ENCODE results near the gene SOX13. TPM values are rescaled to one million over a fixed set of nuclear protein-coding genes. Genes with fewer than 3 reads are reported as not detected.
A peak's percentile ranks its signal among the peaks of the same experiment; 100 is the strongest.

Gene SOX13
- total RNA-seq, 6 experiments from 2014 or later = 9.9 to 13.5 (median 11.1) TPM

DNA sequence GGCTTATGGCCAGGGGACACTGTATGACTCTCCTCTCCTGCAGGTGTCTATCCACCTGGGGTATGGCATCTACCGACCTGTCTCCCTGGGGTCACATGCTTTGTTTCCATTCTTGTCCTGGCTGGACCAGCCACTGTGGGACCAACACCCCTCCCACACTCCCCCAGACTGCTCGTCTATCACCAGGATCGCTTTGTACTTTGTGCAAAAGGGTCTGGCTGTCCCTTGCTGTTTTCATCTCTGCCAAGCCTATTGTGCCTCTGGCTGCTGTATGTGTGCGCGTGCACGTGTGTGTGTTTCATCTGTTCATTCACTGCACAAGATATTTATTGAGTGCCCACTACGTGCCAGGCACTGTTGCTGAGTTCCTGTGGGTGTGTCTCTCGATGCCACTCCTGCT, 53.5 kb downstream of the SOX13 start:
- Mint-ChIP-seq H3K9me3 (no peaks in the 10 kb centered on the region), H3K27ac (no peak overlapping the region), H3K36me3 (ENCODE audit: low read depth) (peaks cover 5% of the 10 kb centered on the region), H3K27me3 (ENCODE audit: insufficient read depth) (peaks cover 2% of the 10 kb centered on the region; the same call in 1 of the 2 replicates), H3K4me1 (ENCODE audit: low read depth) (peaks cover 40% of the 10 kb centered on the region), H3K4me3 (no peak overlapping the region)
- TF ChIP-seq, protein P1, sequence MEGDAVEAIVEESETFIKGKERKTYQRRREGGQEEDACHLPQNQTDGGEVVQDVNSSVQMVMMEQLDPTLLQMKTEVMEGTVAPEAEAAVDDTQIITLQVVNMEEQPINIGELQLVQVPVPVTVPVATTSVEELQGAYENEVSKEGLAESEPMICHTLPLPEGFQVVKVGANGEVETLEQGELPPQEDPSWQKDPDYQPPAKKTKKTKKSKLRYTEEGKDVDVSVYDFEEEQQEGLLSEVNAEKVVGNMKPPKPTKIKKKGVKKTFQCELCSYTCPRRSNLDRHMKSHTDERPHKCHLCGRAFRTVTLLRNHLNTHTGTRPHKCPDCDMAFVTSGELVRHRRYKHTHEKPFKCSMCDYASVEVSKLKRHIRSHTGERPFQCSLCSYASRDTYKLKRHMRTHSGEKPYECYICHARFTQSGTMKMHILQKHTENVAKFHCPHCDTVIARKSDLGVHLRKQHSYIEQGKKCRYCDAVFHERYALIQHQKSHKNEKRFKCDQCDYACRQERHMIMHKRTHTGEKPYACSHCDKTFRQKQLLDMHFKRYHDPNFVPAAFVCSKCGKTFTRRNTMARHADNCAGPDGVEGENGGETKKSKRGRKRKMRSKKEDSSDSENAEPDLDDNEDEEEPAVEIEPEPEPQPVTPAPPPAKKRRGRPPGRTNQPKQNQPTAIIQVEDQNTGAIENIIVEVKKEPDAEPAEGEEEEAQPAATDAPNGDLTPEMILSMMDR (IDR thresholded peaks at IDR 0.05) = no peak
- no peak for DNase-seq

DNA sequence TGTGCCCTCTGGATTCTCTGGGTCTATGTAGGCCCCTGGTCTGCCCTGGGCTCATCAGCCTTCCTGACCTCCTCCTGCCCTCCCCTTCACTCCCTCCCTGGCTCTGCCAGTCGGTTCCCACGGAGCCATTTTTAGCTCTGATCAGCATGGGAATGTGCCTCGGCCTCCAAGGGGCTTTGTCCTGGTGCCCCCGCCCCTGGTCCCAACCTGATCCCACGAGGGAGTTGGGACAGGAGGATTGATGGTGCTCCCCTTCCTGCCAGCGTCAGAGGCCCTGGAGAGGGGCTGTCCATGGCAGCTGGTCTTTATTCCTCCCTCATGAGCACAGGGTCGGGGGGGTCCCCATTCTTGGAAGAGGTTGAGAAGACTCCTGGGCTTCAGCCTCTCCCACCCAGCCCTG, 54.0 kb downstream of the SOX13 start:
- no peak overlapping the region for H3K27ac Mint-ChIP-seq
- H3K36me3 Mint-ChIP-seq (ENCODE audit: low read depth) = peaks cover 5% of the 10 kb centered on the region
- DNase-seq = no peak
- H3K4me3 Mint-ChIP-seq = no peak overlapping the region
- peaks cover 2% of the 10 kb centered on the region; the same call in 1 of the 2 replicates for H3K27me3 Mint-ChIP-seq (ENCODE audit: insufficient read depth)
- H3K9me3 Mint-ChIP-seq = no peaks in the 10 kb centered on the region
- peaks cover 45% of the 10 kb centered on the region for H3K4me1 Mint-ChIP-seq (ENCODE audit: low read depth)
- TF ChIP-seq, protein P1 (IDR thresholded peaks at IDR 0.05) = no peak

DNA sequence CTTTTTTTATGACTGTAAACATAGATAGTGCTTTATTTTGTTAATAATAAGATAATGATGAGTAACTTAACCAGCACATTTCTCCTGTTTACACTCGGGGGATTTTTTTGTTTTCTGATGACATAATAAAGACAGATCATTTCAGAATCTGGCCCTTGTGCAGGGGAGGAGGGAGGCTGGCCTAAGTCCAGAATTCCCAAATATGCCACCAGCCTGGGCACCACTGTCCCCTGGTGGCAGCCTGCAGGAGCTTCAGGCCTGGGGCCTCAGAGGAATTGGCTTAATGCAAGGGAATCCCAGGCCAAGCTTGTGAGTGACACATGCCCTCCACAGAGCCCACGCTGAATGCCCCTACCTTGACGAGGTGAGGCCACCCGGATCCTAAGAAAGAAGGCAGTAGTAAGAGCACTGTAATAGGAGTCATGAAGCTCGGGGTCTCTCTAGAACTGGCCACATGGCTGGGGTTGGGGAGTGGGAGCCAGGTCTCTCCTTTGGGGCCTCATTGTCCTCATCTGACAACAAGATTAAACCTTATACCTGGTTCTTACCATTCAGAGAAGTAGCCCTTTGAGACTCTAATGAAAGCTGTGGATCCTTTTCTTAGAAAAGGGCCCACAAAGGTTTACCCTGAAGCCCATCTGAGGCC, 54.8 kb downstream of the SOX13 start:
- no peaks in the 10 kb centered on the region for H3K9me3 Mint-ChIP-seq
- peaks cover 5% of the 10 kb centered on the region for H3K36me3 Mint-ChIP-seq (ENCODE audit: low read depth)
- H3K4me3 Mint-ChIP-seq = no peak overlapping the region
- peaks cover 48% of the 10 kb centered on the region for H3K4me1 Mint-ChIP-seq (ENCODE audit: low read depth)
- peak; percentile 80 for DNase-seq
- TF ChIP-seq, protein P1 (IDR thresholded peaks at IDR 0.05) = peak; percentile 97
- peak overlapping the region; percentile 45 for H3K27ac Mint-ChIP-seq
- H3K27me3 Mint-ChIP-seq (ENCODE audit: insufficient read depth) = peaks cover 2% of the 10 kb centered on the region; the same call in 1 of the 2 replicates

DNA sequence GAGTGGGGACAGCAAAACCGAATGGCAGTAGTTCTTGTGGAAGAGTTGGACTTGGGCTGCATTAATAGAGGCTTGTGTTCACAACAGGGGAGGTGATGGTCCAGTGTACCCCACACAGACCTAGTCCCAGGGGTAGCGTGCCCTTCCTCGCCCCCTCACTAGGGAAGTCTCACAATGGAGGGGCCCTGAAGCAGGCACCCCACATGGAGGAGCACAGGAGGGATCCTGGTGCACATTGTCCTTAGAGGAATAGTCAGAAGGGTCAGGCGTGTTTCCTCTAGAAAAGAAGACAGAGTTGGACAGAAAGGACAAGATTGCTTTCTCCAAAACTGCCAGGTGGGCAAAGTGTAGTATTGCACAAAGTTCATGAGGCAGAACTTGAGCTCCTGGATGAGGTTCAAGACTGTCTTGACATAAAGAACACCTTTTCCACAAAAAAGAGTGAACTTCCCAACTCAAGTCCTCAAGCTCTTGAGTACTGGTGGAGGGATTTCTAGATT, 55.6 kb downstream of the SOX13 start:
- TF ChIP-seq, protein P1 (IDR thresholded peaks at IDR 0.05) = no peak
- Mint-ChIP-seq H3K36me3 (ENCODE audit: low read depth) (no peaks in the 10 kb centered on the region; the same call in 1 of the 2 replicates), H3K9me3 (no peaks in the 10 kb centered on the region), H3K27ac (peak overlapping the region; percentile 73; the same call in 1 of the 2 replicates), H3K4me3 (no peak overlapping the region), H3K4me1 (ENCODE audit: low read depth) (peaks cover 50% of the 10 kb centered on the region), H3K27me3 (ENCODE audit: insufficient read depth) (peaks cover under 1% of the 10 kb centered on the region; the same call in 1 of the 2 replicates)
- no peak for DNase-seq

DNA sequence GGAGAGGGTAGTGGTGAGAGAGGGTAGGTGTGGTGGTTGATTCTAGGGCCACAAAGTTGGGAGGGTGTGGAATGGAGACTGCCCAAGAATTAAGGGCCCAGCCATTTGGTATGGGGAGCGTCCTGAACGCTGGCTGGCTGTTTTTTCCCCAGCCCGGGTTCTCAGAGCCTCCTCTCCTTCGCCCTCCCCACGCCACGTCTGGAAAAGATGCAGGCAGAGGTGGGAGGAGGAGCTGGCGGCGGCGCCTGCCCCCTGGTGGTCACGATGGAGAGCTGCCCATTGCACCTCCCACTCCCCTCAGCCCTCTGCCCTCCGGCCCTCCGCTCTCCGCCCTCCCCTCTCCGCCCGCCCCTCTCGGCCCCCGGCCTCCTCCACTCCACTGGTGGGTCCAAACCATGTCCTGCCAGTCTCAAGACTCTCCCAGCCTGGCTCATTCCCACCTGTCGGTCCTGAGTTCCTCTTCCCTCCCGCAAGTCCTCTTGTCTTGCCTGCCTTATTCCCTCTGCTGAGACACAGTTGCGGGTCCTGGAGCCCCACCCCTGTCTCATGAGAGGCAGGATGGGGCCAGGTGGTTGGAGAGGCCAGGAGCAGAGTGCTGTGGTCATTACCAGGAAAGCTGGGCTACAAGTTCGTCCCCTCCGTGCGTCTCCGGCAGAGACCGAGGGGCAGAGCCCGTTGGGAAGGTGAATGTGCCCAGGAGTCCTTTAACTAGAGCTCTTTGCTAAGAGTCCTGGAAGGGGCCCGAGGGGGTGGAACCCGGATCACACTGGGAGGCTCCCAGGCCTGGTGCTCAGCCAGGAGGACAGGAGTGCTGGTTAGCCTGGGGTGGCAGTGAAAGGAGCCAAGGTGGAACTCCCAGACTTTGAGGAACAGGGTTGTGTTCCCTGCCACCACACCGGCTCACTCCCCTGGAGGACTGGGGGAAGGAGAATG, 56.3 kb downstream of the SOX13 start:
- H3K4me1 Mint-ChIP-seq (ENCODE audit: low read depth) = peaks cover 50% of the 10 kb centered on the region
- H3K36me3 Mint-ChIP-seq (ENCODE audit: low read depth) = no peaks in the 10 kb centered on the region
- peaks cover 2% of the 10 kb centered on the region; the same call in 1 of the 2 replicates for H3K27me3 Mint-ChIP-seq (ENCODE audit: insufficient read depth)
- TF ChIP-seq, protein P1 (IDR thresholded peaks at IDR 0.05) = peak; percentile 96
- H3K4me3 Mint-ChIP-seq = 0 out of 2 replicates have a peak overlapping the region, but pooled peaks have one; percentile 26
- H3K27ac Mint-ChIP-seq = peak overlapping the region; percentile 73
- no peaks in the 10 kb centered on the region for H3K9me3 Mint-ChIP-seq
- peak; percentile 48 for DNase-seq
